HCT116 (cell line): ENCODE data around the gene HMCN1. TPM values are rescaled to one million over a fixed set of nuclear protein-coding genes. Genes with fewer than 3 reads are reported as not detected.

Experiments used
- ATAC-seq: fragments of 200-7000 bp; cut with Tn5 transposase; 2 replicates; pipeline ENCODE4 v1.9.1; 2020; ENCODE audit warnings: mild to moderate bottlenecking, moderate library complexity
- BruUV-seq: library from RNA; stranded (reverse); fragments of 400-500 nt; replicated peaks from 2 replicates; lab custom pipeline; 2021; lab: Mats Ljungman, UMichigan
- CTCF ChIA-PET: fragments of 300-600 bp; sonication (Branson Sonifier 250); formaldehyde crosslinking; loops from one replicate; lab custom pipeline; 2021; ENCODE audit warnings: antibody characterized with exemption; lab: Charles Lee
- POLR2A ChIA-PET: fragments of 300-600, 350-600 bp; sonication (Branson Sonifier 250); formaldehyde crosslinking; loops from one replicate; lab custom pipeline; 2021; ENCODE audit warnings: antibody characterized with exemption; lab: Charles Lee
- RAD21 ChIA-PET, 2 experiments: fragments of 300-600 bp; sonication (Branson Sonifier 250); formaldehyde crosslinking; loops; one replicate each; lab custom pipeline; 2023; ENCODE audit warnings: low total read pairs in 2 of 2; ENCODE audit not compliant: uncharacterized antibody in 2 of 2, unreplicated experiment in 2 of 2, low non-redundant PET in 1 of 2; lab: Charles Lee
- DNase-seq: peaks from one replicate; pipeline ENCODE4 v3.0.0-alpha.2; 2010; ENCODE audit warnings: low read depth, low spot score
- H2AFZ ChIP-seq: fragments of 200-600 bp; shearing (Covaris generic), sonication (generic); 2 replicates; pipeline ENCODE4 v1.6.1; 2017; ENCODE audit warnings: low read depth, mixed run types, mixed read lengths, antibody characterized with exemption, low read length; ENCODE audit not compliant: poor library complexity, severe bottlenecking
- H3K27ac ChIP-seq: 2 replicates; pipeline ENCODE4 v1.5.1; 2012; ENCODE audit warnings: low read depth, low read length
- H3K27me3 ChIP-seq: fragments of 200-600 bp; sonication (generic); 2 replicates; pipeline ENCODE4 v1.6.1; 2016; ENCODE audit warnings: mixed run types, low read length, mixed read lengths; ENCODE audit not compliant: insufficient read depth
- H3K36me3 ChIP-seq, 2 experiments: fragments of 200-500 bp in 1 of 2; fragments of 200-600 bp in 1 of 2; sonication (Bioruptor generic) in 1 of 2; sonication (generic) in 1 of 2; 2 replicates each; pipeline versions ENCODE4 v1.5.1 to v1.6.1; 2014 to 2016; ENCODE audit warnings: low read length in 2 of 2, inconsistent platforms in 1 of 2, mixed read lengths in 1 of 2, mixed run types in 1 of 2; ENCODE audit not compliant: insufficient read depth in 2 of 2, control insufficient read depth in 1 of 2
- H3K4me1 ChIP-seq, 2 experiments: fragments of 200-600 bp in 1 of 2; sonication (generic) in 1 of 2; 2 replicates each; pipeline versions ENCODE4 v1.5.1 to v1.6.1; 2012 to 2017; ENCODE audit warnings: low read length in 2 of 2, inconsistent platforms in 1 of 2, mild to moderate bottlenecking in 1 of 2, mixed read lengths in 1 of 2, mixed run types in 1 of 2, moderate library complexity in 1 of 2; ENCODE audit not compliant: insufficient read depth in 2 of 2, control insufficient read depth in 1 of 2
- H3K4me2 ChIP-seq: fragments of 200-600 bp; sonication (generic); 2 replicates; pipeline ENCODE4 v1.6.1; 2017; ENCODE audit warnings: mixed run types, low read length, mixed read lengths
- H3K4me3 ChIP-seq, 2 experiments: fragments of 200-600 bp in 1 of 2; sonication (generic) in 1 of 2; replicated peaks in 1 of 2; 2 replicates each; pipeline ENCODE4 v1.5.1; 2011 to 2016; ENCODE audit warnings: low read length in 2 of 2, control low read depth in 1 of 2, low read depth in 1 of 2, mild to moderate bottlenecking in 1 of 2, mixed read lengths in 1 of 2, mixed run types in 1 of 2
- H3K79me2 ChIP-seq: fragments of 200-600 bp; sonication (generic); 2 replicates; pipeline ENCODE4 v1.6.1; 2017; ENCODE audit warnings: mild to moderate bottlenecking, mixed run types, low read length, moderate library complexity, mixed read lengths; ENCODE audit not compliant: insufficient read depth
- H3K9ac ChIP-seq: fragments of 200-600 bp; sonication (generic); 2 replicates; pipeline ENCODE4 v1.6.1; 2016; ENCODE audit warnings: low read length, mixed read lengths
- H3K9me2 ChIP-seq: fragments of 200-600 bp; sonication (generic), shearing (Covaris generic); 2 replicates; pipeline ENCODE4 v1.6.1; 2017; ENCODE audit warnings: mixed run types, mild to moderate bottlenecking, moderate library complexity; ENCODE audit not compliant: insufficient read depth
- H3K9me3 ChIP-seq, 2 experiments: fragments of 200-500 bp in 1 of 2; fragments of 200-600 bp in 1 of 2; sonication (Bioruptor generic) in 1 of 2; sonication (generic) in 1 of 2; 2 replicates each; pipeline ENCODE4 v1.6.1; 2014 to 2017; ENCODE audit warnings: low read length in 2 of 2, mixed read lengths in 2 of 2, inconsistent platforms in 1 of 2, low read depth in 1 of 2, mild to moderate bottlenecking in 1 of 2, mixed run types in 1 of 2, moderate library complexity in 1 of 2; ENCODE audit not compliant: control insufficient read depth in 1 of 2, insufficient read depth in 1 of 2
- H4K20me1 ChIP-seq: fragments of 200-600 bp; sonication (generic), shearing (Covaris generic); 2 replicates; pipeline ENCODE4 v1.6.1; 2017; ENCODE audit warnings: mixed run types, mild to moderate bottlenecking, moderate library complexity; ENCODE audit not compliant: insufficient read depth
- ATF3 ChIP-seq: IDR thresholded peaks from 2 replicates; pipeline ENCODE4 v1.6.1; 2012
- CBX3 ChIP-seq: IDR thresholded peaks from 2 replicates; pipeline ENCODE4 v1.6.1; 2012; ENCODE audit warnings: low read depth
- CTCF ChIP-seq, 3 experiments: fragments of 200-600 bp in 1 of 3; sonication (generic) in 1 of 3; IDR thresholded peaks in 2 of 3; conservative IDR thresholded peaks in 1 of 3; 2 replicates each; pipeline ENCODE4 v1.5.1; 2012 to 2017; ENCODE audit warnings: low read depth in 2 of 3, low read length in 2 of 3, antibody characterized with exemption in 1 of 3, borderline replicate concordance in 1 of 3, control low read depth in 1 of 3, mild to moderate bottlenecking in 1 of 3, mixed read lengths in 1 of 3, mixed run types in 1 of 3, moderate library complexity in 1 of 3; ENCODE audit not compliant: insufficient read depth in 1 of 3
- EGR1 ChIP-seq: IDR thresholded peaks from 2 replicates; pipeline ENCODE4 v1.6.1; 2012; ENCODE audit warnings: low read depth
- ELF1 ChIP-seq: IDR thresholded peaks from 2 replicates; pipeline ENCODE4 v1.6.1; 2012; ENCODE audit warnings: low read depth, borderline replicate concordance
- MAX ChIP-seq: IDR thresholded peaks from 2 replicates; pipeline ENCODE4 v1.6.1; 2012
- POLR2A ChIP-seq: IDR thresholded peaks from 2 replicates; pipeline ENCODE4 v1.7.0; 2011; ENCODE audit warnings: borderline replicate concordance; ENCODE audit not compliant: insufficient read depth, insufficient read length; ENCODE audit errors: extremely low read depth
- POLR2AphosphoS5 ChIP-seq: IDR thresholded peaks from 2 replicates; pipeline ENCODE4 v1.6.1; 2011; ENCODE audit warnings: mild to moderate bottlenecking, low read depth, low read length, moderate library complexity
- SIN3A ChIP-seq: IDR thresholded peaks from 2 replicates; pipeline ENCODE4 v1.6.1; 2012; ENCODE audit warnings: low read depth
- SP1 ChIP-seq: IDR thresholded peaks from 2 replicates; pipeline ENCODE4 v1.6.1; 2012; ENCODE audit warnings: low read depth
- SRF ChIP-seq: IDR thresholded peaks from 2 replicates; pipeline ENCODE4 v1.6.1; 2012; ENCODE audit warnings: low read depth
- YY1 ChIP-seq: IDR thresholded peaks from 2 replicates; pipeline ENCODE4 v1.6.1; 2011; ENCODE audit warnings: low read length, low read depth, moderate library complexity, mild to moderate bottlenecking; ENCODE audit not compliant: insufficient replicate concordance; ENCODE audit errors: extremely low read depth
- ZBTB33 ChIP-seq: IDR thresholded peaks from 2 replicates; pipeline ENCODE4 v1.6.1; 2011; ENCODE audit warnings: mild to moderate bottlenecking, low read length, moderate library complexity; ENCODE audit not compliant: insufficient replicate concordance; ENCODE audit errors: extremely low read depth
- ZFX ChIP-seq: fragments of 450-650 bp; IDR thresholded peaks from 2 replicates; pipeline ENCODE4 v1.6.1; 2017
- ZNF274 ChIP-seq: fragments of 200-500 bp; sonication (Bioruptor generic); IDR thresholded peaks from 2 replicates; pipeline ENCODE4 v1.6.1; 2014; ENCODE audit warnings: mild to moderate bottlenecking, low read depth, low read length, inconsistent platforms
- intact Hi-C: fragments of 100-400 bp; cut with micrococcal nuclease; formaldehyde crosslinking; loops from 2 replicates; pipeline ENCODE4 v1.10.0; 2022
- total RNA-seq: library from RNA; stranded (reverse); gene quantifications from one replicate; pipeline ENCODE4 v1.2.1, GENCODE V29; 2021; ENCODE audit not compliant: unreplicated experiment

HMCN1 gene
- total RNA-seq, 1 experiment from 2014 or later: 0.59 TPM

GRCh38 chr1:185912504-185912903 lies 178.3 kb downstream of the HMCN1 start (continued):
- TF ChIP-seq SIN3A: no peak
- no peak for TF ChIP-seq MAX
- no peak for TF ChIP-seq POLR2A

GRCh38 chr1:185914089-185914488 lies 179.9 kb downstream of the HMCN1 start:
- DNase-seq (no peak), ATAC-seq (no peak)
- Histone ChIP-seq H2AFZ (no peak overlapping the region), H3K4me1 (no peaks in the 10 kb centered on the region), H3K4me2 (no peak overlapping the region), H3K27ac (no peak overlapping the region), H3K4me3 (no peak overlapping the region), H3K27me3 (no peaks in the 10 kb centered on the region), H3K36me3 (no peaks in the 10 kb centered on the region), H4K20me1 (no peaks in the 10 kb centered on the region), H3K9me2 (no peaks in the 10 kb centered on the region), H3K79me2 (no peaks in the 10 kb centered on the region), H3K9ac (no peak overlapping the region), H3K9me3 (no peaks in the 10 kb centered on the region)
- BruUV-seq: no TSS peak
- intact Hi-C loops: no loop called here
- ChIA-PET RAD21 (no interaction called here), POLR2A (no interaction called here), CTCF (no interaction called here)
- TF ChIP-seq ATF3: no peak
- TF ChIP-seq MAX: no peak
- TF ChIP-seq SIN3A: no peak
- no peak for TF ChIP-seq POLR2A
- no peak for TF ChIP-seq EGR1

- Histone ChIP-seq H3K79me2 (no peaks in the 10 kb centered on the region), H3K4me2 (no peak overlapping the region), H4K20me1 (no peaks in the 10 kb centered on the region), H3K9me3 (no peaks in the 10 kb centered on the region), H2AFZ (no peak overlapping the region), H3K9ac (no peak overlapping the region), H3K36me3 (no peaks in the 10 kb centered on the region), H3K4me3 (no peak overlapping the region), H3K27me3 (no peaks in the 10 kb centered on the region), H3K27ac (no peak overlapping the region), H3K9me2 (no peaks in the 10 kb centered on the region), H3K4me1 (no peaks in the 10 kb centered on the region)
- CTCF ChIA-PET: no interaction called here
- DNase-seq: no peak
- no peak for ATAC-seq
- BruUV-seq: no TSS peak
- intact Hi-C loops: no loop called here
- POLR2A ChIA-PET: no interaction called here
- RAD21 ChIA-PET: no interaction called here
- TF ChIP-seq ZBTB33 (no peak), YY1 (no peak), ZNF274 (no peak), CBX3 (no peak), SP1 (no peak), ZFX (no peak), SRF (no peak), CTCF (IDR thresholded peaks at IDR 0.05 in 2 of 3, conservative IDR thresholded peaks at IDR 0.05 in 1 of 3; ENCODE audit: borderline replicate concordance in 1 of 3, insufficient read depth in 1 of 3, low read depth in 2 of 3, low read length in 2 of 3) (no peak), POLR2AphosphoS5 (no peak), ELF1 (no peak), EGR1 (no peak)
Observed at GRCh38 chr1:185916861-185917260, 182.7 kb downstream of the HMCN1 start.
